K562 (cell line): ENCODE measurements around the gene ATP1A3. TPM values are rescaled to one million over a fixed set of nuclear protein-coding genes. Genes with fewer than 3 reads are reported as not detected.

Source experiments
- BRD9 ChIP-seq: fragments of 450-650 bp; IDR thresholded peaks from 2 replicates; pipeline ENCODE4 v1.6.1; 2018; ENCODE audit warnings: low read depth; ENCODE audit not compliant: partially characterized antibody
- CBX8 ChIP-seq: fragments of 200-600 bp; sonication (generic); IDR thresholded peaks from 2 replicates; pipeline ENCODE4 v1.6.1; 2012; ENCODE audit warnings: borderline replicate concordance, mixed run types, low read depth, mild to moderate bottlenecking, moderate library complexity, mixed read lengths, low read length, control low read depth, inconsistent platforms; ENCODE audit not compliant: poor library complexity, severe bottlenecking; ENCODE audit errors: extremely low read depth
- CREB1 ChIP-seq, 2 experiments: sonication (generic) in 1 of 2; formaldehyde crosslinking in 1 of 2; IDR thresholded peaks; 2 replicates each; pipeline versions ENCODE4 v1.6.1 to v1.8.0; 2012 to 2022; ENCODE audit warnings: inconsistent platforms in 1 of 2, mild to moderate bottlenecking in 1 of 2, missing genetic modification reagents in 1 of 2, moderate library complexity in 1 of 2
- CTCFL ChIP-seq: IDR thresholded peaks from 2 replicates; pipeline ENCODE4 v1.6.1; 2011; ENCODE audit warnings: borderline replicate concordance, low read depth, mild to moderate bottlenecking, moderate library complexity, low read length; ENCODE audit not compliant: insufficient read depth, poor library complexity, severe bottlenecking
- DNMT1 ChIP-seq: fragments of 450-650 bp; IDR thresholded peaks from 2 replicates; pipeline ENCODE4 v1.6.1; 2016; ENCODE audit warnings: antibody characterized with exemption, mild to moderate bottlenecking
- ERF ChIP-seq: fragments of 450-650 bp; formaldehyde crosslinking; IDR thresholded peaks from 2 replicates; pipeline ENCODE4 v1.4.0; 2020; ENCODE audit warnings: mild to moderate bottlenecking, mixed read lengths
- ESRRB ChIP-seq: fragments of 250-450 bp; sonication (Bioruptor Pico); IDR thresholded peaks from 2 replicates; pipeline ENCODE4 v1.5.0; 2020; ENCODE audit warnings: mild to moderate bottlenecking, moderate library complexity, borderline replicate concordance
- KLF10 ChIP-seq: fragments of 250-450 bp; sonication (Bioruptor Pico); IDR thresholded peaks from 2 replicates; pipeline ENCODE4 v1.6.1; 2021; ENCODE audit warnings: matching md5 sums
- MAFG ChIP-seq: fragments of 450-650 bp; conservative IDR thresholded peaks from 2 replicates; pipeline ENCODE4 v1.6.1; 2016; ENCODE audit warnings: missing genetic modification characterization, missing compliant biosample characterization
- MAZ ChIP-seq, 2 experiments: fragments of 450-650 bp in 1 of 2; sonication (generic) in 1 of 2; formaldehyde crosslinking; IDR thresholded peaks in 1 of 2; conservative IDR thresholded peaks in 1 of 2; 2 replicates each; pipeline versions ENCODE4 v1.4.0 to v1.5.0; 2020; ENCODE audit warnings: mild to moderate bottlenecking in 1 of 2, missing genetic modification reagents in 1 of 2
- MEIS2 ChIP-seq: fragments of 450-650 bp; IDR thresholded peaks from 2 replicates; pipeline ENCODE4 v1.6.1; 2014; ENCODE audit warnings: mild to moderate bottlenecking; ENCODE audit not compliant: partially characterized antibody
- MTA2 ChIP-seq: fragments of 450-650 bp; IDR thresholded peaks from 2 replicates; pipeline ENCODE4 v1.6.1; 2016; ENCODE audit warnings: low read depth
- PCBP2 ChIP-seq: fragments of 200-400 bp; formaldehyde crosslinking; IDR thresholded peaks from 2 replicates; pipeline ENCODE4 v1.6.1; 2018; ENCODE audit warnings: low read length, low read depth, mild to moderate bottlenecking, moderate library complexity; ENCODE audit not compliant: poor library complexity, severe bottlenecking
- POLR2AphosphoS2 ChIP-seq: IDR thresholded peaks from 2 replicates; pipeline ENCODE4 v1.6.1; 2012; ENCODE audit warnings: low read length, improper control_type of control experiment
- PTBP1 ChIP-seq: fragments of 200-400 bp; formaldehyde crosslinking; IDR thresholded peaks from 2 replicates; pipeline ENCODE4 v1.6.1; 2017; ENCODE audit warnings: low read depth, low read length
- SIN3A ChIP-seq, 2 experiments: fragments of 150-350 bp in 1 of 2; IDR thresholded peaks; 2 replicates each; pipeline ENCODE4 v1.6.1; 2011 to 2016; ENCODE audit warnings: borderline replicate concordance in 2 of 2, low read depth in 2 of 2, low read length in 2 of 2, mild to moderate bottlenecking in 2 of 2, moderate library complexity in 2 of 2; ENCODE audit not compliant: control insufficient read depth in 1 of 2
- SPI1 ChIP-seq: IDR thresholded peaks from 2 replicates; pipeline ENCODE4 v1.6.1; 2011; ENCODE audit warnings: low read depth, low read length, control low read depth, borderline replicate concordance
- XRCC3 ChIP-seq: fragments of 450-650 bp; IDR thresholded peaks from 2 replicates; pipeline ENCODE4 v1.6.1; 2017; ENCODE audit warnings: mild to moderate bottlenecking, moderate library complexity
- XRCC5 ChIP-seq: fragments of 200-400 bp; formaldehyde crosslinking; IDR thresholded peaks from 2 replicates; pipeline ENCODE4 v1.6.1; 2017; ENCODE audit warnings: low read depth, mild to moderate bottlenecking, low read length
- ZBTB17 ChIP-seq: fragments of 450-650 bp; formaldehyde crosslinking; IDR thresholded peaks from 2 replicates; pipeline ENCODE4 v1.4.0; 2020; ENCODE audit warnings: mild to moderate bottlenecking
- ZNF212 ChIP-seq: fragments of 450-650 bp; formaldehyde crosslinking; IDR thresholded peaks from 2 replicates; pipeline ENCODE4 v1.4.0; 2020; ENCODE audit warnings: mild to moderate bottlenecking
- ZNF398 ChIP-seq: fragments of 250-450 bp; sonication (Bioruptor Pico); IDR thresholded peaks from 2 replicates; pipeline ENCODE4 v1.8.0; 2021; ENCODE audit warnings: moderate library complexity, mild to moderate bottlenecking, inconsistent platforms
- polyA plus RNA-seq, 8 experiments: library from polyadenylated mRNA; depleted of rRNA in 4 of 8; stranded (reverse) in 5 of 8; unstranded in 3 of 8; fragments of >200 nt; fragmentation: Nextera tagmentation in 2 of 8; fragmentation: Illumina TruSeq in 1 of 8; extraction: Ambion mirVana in 2 of 8; extraction: Trizol in 1 of 8; gene quantifications; 2 replicates each; pipeline versions ENCODE4 v1.2.1 to v1.2.3, GENCODE V29; 2011 to 2014; ENCODE audit warnings: inconsistent platforms in 1 of 8, missing spikeins in 1 of 8
- total RNA-seq, 7 experiments: library from RNA; depleted of rRNA in 6 of 7; stranded (reverse); fragments of >200 nt in 6 of 7; fragmentation: Illumina TruSeq in 2 of 7; extraction: Trizol in 2 of 7; gene quantifications; 2 replicates each; pipeline versions ENCODE4 v1.2.1 to v1.2.3, GENCODE V29; 2011 to 2021; ENCODE audit warnings: low replicate concordance in 1 of 7

ATP1A3 gene
- total and polyA plus RNA-seq, 9 of the 15 experiments (the other 6 are each of a cell fraction or from before 2014, with no cell fraction given) = 0.03 to 1.0 (median 0.17) TPM; not detected in 3

- TF ChIP-seq SPI1 = peak; percentile 28; the same call in 1 of the 2 replicates
- TF ChIP-seq PTBP1 = no peak
- peak; percentile 27 for TF ChIP-seq MEIS2
- TF ChIP-seq XRCC3 = no peak
- no peak for TF ChIP-seq SIN3A (IDR thresholded peaks at IDR 0.05; ENCODE audit: borderline replicate concordance in 2 of 2, control insufficient read depth in 1 of 2, low read depth in 2 of 2, low read length in 2 of 2)
- no peak for TF ChIP-seq ZNF212 (CRISPR knock-in tag)
- TF ChIP-seq ZBTB17 (CRISPR knock-in tag) = no peak
- TF ChIP-seq XRCC5 = peak; percentile 59; the same call in 1 of the 2 replicates
- no peak for TF ChIP-seq CBX8
- peak in 1 of 2 experiments; percentile 47; a peak in 1 of 4 replicates for TF ChIP-seq MAZ (CRISPR knock-in tag; conservative IDR thresholded peaks at IDR 0.05 in 1 of 2, IDR thresholded peaks at IDR 0.05 in 1 of 2)
- TF ChIP-seq PCBP2 = no peak
- no peak for TF ChIP-seq KLF10 (CRISPR knock-in tag)
- TF ChIP-seq CTCFL = peak; percentile 45
- TF ChIP-seq MTA2 = peak; percentile 21; the same call in 1 of the 2 replicates
- TF ChIP-seq POLR2AphosphoS2 = no peak
- TF ChIP-seq CREB1 (IDR thresholded peaks at IDR 0.05) = no peak
- no peak for TF ChIP-seq CREB1 (CRISPR knock-in tag; IDR thresholded peaks at IDR 0.05)
- no peak for TF ChIP-seq ERF (CRISPR knock-in tag)
- TF ChIP-seq BRD9 = no peak
- no peak for TF ChIP-seq DNMT1
- no peak for TF ChIP-seq MAFG (tag)
- TF ChIP-seq ESRRB = no peak
- no peak for TF ChIP-seq ZNF398 (CRISPR knock-in tag)
Measured at GRCh38 chr19:41934849-41935374, 59.1 kb downstream of the ATP1A3 start (continued).
